ENCODE data around the gene RGPD3.
"Not testable (repeated sequence)": the region's sequence is repeated elsewhere in the genome, so short reads cannot be mapped to it uniquely, and the experiment has no call there.

GRCh38 chr2:106489701-106490100, 21.5 kb upstream of the RGPD3 start:
- TF ChIP-seq, protein P1, sequence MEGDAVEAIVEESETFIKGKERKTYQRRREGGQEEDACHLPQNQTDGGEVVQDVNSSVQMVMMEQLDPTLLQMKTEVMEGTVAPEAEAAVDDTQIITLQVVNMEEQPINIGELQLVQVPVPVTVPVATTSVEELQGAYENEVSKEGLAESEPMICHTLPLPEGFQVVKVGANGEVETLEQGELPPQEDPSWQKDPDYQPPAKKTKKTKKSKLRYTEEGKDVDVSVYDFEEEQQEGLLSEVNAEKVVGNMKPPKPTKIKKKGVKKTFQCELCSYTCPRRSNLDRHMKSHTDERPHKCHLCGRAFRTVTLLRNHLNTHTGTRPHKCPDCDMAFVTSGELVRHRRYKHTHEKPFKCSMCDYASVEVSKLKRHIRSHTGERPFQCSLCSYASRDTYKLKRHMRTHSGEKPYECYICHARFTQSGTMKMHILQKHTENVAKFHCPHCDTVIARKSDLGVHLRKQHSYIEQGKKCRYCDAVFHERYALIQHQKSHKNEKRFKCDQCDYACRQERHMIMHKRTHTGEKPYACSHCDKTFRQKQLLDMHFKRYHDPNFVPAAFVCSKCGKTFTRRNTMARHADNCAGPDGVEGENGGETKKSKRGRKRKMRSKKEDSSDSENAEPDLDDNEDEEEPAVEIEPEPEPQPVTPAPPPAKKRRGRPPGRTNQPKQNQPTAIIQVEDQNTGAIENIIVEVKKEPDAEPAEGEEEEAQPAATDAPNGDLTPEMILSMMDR (conservative IDR thresholded peaks at IDR 0.05 in 1 of 2, IDR thresholded peaks at IDR 0.05 in 1 of 2; ENCODE audit: low read depth in 1 of 2, low read length in 2 of 2) = not testable (repeated sequence)
- not testable (repeated sequence) for TF ChIP-seq EZH2 (IDR thresholded peaks at IDR 0.05; ENCODE audit: low read length, missing control alignments)

All from fibroblast of lung (primary cell).